TTC549 (cell line): ENCODE results near the gene C20orf202.
"Not testable (repeated sequence)": the region's sequence is repeated elsewhere in the genome, so short reads cannot be mapped to it uniquely, and the experiment has no call there.

Experiments used
- FAIRE-seq: peaks from 2 replicates; lab custom pipeline; 2012; peaks lifted over from hg19 to GRCh38; lab: Jason Lieb, UNC

The C20orf202 gene

DNA sequence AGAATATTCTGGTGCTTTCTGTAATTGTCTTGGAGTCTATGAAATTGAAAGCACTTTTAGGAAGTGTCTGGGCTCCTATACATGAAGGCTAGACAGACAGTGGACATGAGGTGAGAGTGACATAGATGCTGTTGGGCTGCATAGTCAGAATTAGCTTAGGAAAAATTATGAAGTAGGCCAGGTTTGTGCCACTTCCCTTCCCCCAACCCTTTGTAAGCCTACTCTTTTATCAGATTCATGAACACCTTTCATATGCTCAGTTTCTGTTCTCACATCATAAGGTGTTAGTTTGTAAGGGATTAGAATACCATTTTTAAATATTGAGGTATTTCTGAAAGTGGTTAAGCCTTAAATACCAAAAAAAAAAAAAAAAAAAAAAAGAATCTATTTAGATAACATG, 44.4 kb downstream of the C20orf202 start:
- FAIRE-seq, result no peak

DNA sequence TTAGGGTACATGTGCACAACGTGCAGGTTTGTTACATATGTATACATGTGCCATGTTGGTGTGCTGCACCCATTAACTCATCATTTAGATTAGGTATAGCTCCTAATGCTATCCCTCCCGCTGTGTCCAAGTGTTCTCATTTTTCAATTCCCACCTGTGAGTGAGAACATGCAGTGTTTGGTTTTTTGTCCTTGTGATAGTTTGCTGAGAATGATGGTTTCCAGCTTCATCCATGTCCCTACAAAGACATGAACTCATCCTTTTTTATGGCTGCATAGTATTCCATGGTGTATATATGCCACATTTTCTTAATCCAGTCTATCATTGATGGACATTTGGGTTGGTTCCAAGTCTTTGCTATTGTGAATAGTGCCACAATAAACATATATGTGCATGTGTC, 47.0 kb downstream of the C20orf202 start:
- not testable (repeated sequence) for FAIRE-seq

DNA sequence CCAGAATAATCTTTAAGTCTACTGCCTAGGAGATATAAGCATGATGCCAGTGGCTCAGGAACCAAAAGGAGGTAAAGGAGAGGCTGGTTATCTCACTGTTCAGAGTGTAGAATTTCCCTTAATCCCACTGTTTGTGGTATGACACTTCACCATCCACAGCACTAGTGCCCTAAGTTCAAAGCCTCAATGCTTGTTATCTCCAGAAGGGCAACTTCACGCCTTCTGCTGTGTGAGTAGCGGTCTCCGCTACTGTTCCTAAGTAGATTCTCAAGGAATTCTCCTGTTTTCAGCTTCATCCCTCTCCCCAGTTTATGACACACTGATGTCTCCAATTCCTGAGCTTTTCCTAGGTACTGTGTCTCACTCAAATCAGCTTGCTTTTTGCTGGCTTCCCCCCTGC, 49.2 kb downstream of the C20orf202 start:
- no peak for FAIRE-seq

DNA sequence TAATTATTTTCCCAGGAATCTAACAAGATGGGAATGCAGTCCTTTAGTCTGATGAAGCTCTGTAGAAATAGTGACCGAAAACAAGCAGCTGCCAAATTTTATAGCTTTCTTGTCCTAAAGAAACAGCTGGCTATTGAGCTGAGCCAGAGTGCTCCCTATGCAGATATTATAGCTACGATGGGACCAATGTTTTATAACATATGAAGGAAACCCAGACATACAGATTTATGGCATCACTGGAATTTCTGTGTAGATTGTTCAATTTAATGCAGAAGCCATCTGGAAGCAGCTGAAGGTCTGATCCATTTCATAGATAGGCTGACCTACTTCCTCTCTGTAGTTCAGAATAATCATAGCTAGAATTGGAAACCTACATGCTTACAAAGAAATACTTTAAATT, 51.0 kb downstream of the C20orf202 start:
- no peak for FAIRE-seq

DNA sequence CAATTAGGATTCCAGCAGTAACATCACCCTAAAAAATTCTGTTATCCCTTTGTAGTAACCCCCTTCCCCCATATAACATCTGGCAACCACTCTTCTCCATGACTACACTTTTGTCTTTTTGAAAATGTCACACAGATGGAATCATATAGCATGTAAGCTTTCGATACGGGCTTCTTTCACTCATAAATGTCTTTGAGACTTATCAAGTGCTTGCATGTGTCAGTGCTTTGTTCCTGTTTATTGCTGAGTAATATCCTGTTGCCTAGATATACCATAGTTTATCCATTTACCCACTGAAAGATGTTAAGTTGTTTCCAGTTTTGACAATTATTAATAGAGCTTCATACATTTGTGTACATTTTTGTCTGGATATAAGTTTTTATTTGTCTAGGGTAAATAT, 52.4 kb downstream of the C20orf202 start:
- FAIRE-seq, result no peak
